Measurements from ENCODE around the gene BTN1A1. TPM values are rescaled to one million over a fixed set of nuclear protein-coding genes. Genes with fewer than 3 reads are reported as not detected.

BTN1A1 gene
- total and polyA plus RNA-seq, 4 donors, result 0.08 to 0.11 (median 0.11) TPM; not detected in 1

DNA sequence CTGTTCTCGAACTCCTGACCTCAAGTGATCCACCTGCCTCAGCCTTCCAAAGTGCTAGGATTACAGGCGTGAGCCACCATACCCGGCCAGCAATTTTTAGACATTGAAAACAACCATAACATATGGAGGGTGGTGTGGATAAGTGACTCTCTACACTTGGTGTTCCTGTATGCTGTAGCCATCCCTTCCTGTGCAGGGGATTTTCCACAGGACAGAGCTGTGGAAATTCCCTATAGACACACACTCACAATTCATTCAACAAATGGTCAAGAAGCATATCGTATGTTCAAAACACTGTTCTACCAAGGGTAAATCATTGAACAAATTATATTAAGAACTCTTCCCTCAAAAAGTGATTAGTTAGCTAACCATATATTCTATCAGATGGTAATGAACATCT lies 36.1 kb upstream of the BTN1A1 start:
- Histone ChIP-seq H3K27ac (ENCODE audit: low read depth, low read length) (no peak overlapping the region), H3K9me3 (ENCODE audit: control insufficient read depth, insufficient read depth, low read length) (no peaks in the 10 kb centered on the region), H3K27me3 (ENCODE audit: control insufficient read depth, insufficient read depth, low read length) (no peaks in the 10 kb centered on the region), H3K4me1 (ENCODE audit: control insufficient read depth, insufficient read depth, low read length) (peaks cover 16% of the 10 kb centered on the region), H3K36me3 (ENCODE audit: control insufficient read depth, insufficient read depth, low read length) (peaks cover 49% of the 10 kb centered on the region), H3K4me3 (ENCODE audit: low read depth, low read length) (no peak overlapping the region)
- no CpG with 5 or more reads among the region's 4 CpGs for WGBS (ENCODE audit: insufficient coverage)
- no peak for DNase-seq (ENCODE audit: low read depth in 4 of 6, low spot score in 6 of 6)

DNA sequence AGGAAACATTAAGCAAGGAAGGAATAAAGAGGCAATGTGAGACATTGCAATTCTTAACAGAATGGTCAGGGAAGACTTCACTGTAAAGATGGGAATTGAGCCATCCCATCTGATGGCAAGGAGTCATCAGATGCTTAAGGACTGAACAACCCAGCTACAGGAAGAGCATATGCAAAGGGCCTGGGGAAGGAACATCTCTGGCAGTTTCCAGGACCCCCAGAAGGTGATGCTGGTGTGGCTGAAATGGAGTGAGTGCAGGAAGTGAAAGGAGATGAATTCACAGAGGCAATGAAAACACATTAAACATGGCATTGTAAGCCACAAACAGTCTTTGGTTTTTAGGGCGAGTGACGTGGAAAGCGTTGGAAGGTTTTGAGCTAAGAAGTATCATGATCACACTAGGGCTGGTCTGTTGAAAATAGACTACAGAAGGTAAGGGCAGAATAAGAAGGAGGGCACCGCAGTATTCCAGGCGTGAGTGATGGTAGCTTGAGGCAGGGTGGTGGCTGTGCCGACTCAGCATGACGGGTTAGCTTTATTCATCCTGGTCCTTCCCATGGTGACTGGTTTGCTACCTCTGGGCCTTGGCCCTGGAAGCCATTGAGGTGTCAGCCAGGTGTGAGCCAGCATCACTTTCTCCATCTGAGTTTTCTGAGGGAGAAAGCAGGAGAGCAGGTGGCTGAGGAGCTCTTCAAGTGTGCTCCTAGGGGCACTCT lies 35.5 kb upstream of the BTN1A1 start:
- peaks cover 10% of the 10 kb centered on the region for H3K4me1 ChIP-seq (ENCODE audit: control insufficient read depth, insufficient read depth, low read length)
- no peak overlapping the region for H3K27ac ChIP-seq (ENCODE audit: low read depth, low read length)
- no peak for DNase-seq (ENCODE audit: low read depth in 4 of 6, low spot score in 6 of 6)
- peaks cover 47% of the 10 kb centered on the region for H3K36me3 ChIP-seq (ENCODE audit: control insufficient read depth, insufficient read depth, low read length)
- H3K27me3 ChIP-seq (ENCODE audit: control insufficient read depth, insufficient read depth, low read length), result no peaks in the 10 kb centered on the region
- WGBS (ENCODE audit: insufficient coverage), result 98% methylated on average over 7 of the region's 7 CpGs
- H3K9me3 ChIP-seq (ENCODE audit: control insufficient read depth, insufficient read depth, low read length), result no peaks in the 10 kb centered on the region
- no peak overlapping the region for H3K4me3 ChIP-seq (ENCODE audit: low read depth, low read length)

GRCh38 chr6:26465776-26466175 lies 34.3 kb upstream of the BTN1A1 start:
- no peaks in the 10 kb centered on the region for H3K4me1 ChIP-seq (ENCODE audit: control insufficient read depth, insufficient read depth, low read length)

DNA sequence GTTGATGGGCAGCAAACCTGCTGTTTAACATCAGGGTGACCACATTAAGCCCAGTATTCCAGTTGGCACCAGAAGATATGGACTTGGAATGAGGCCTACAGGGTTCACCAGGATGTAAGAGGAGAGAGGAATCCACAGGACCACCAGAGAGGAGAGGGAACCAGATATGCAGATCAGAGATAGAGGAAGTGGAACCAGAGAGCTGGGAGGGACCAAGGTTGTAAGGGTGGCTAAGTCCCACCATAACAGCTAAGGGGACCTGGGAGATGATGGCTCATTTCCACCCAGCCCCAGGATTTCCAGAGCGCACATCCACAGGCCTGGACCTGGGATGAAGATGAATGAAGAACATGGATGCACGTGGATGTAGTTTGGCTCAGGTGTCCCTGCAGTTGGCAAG lies 31.3 kb upstream of the BTN1A1 start:
- no peak overlapping the region for H3K27ac ChIP-seq (ENCODE audit: low read depth, low read length)
- H3K36me3 ChIP-seq (ENCODE audit: control insufficient read depth, insufficient read depth, low read length), result peaks cover 38% of the 10 kb centered on the region
- no peak overlapping the region for H3K4me3 ChIP-seq (ENCODE audit: low read depth, low read length)
- H3K9me3 ChIP-seq (ENCODE audit: control insufficient read depth, insufficient read depth, low read length), result no peaks in the 10 kb centered on the region
- 97% methylated on average over 2 of the region's 2 CpGs for WGBS (ENCODE audit: insufficient coverage)
- DNase-seq (ENCODE audit: low read depth in 4 of 6, low spot score in 6 of 6), result no peak
- H3K27me3 ChIP-seq (ENCODE audit: control insufficient read depth, insufficient read depth, low read length), result no peaks in the 10 kb centered on the region
- no peaks in the 10 kb centered on the region for H3K4me1 ChIP-seq (ENCODE audit: control insufficient read depth, insufficient read depth, low read length)

More at GRCh38 chr6:26465776-26466175, 34.3 kb upstream of the BTN1A1 start:
- Histone ChIP-seq H3K9me3 (ENCODE audit: control insufficient read depth, insufficient read depth, low read length) (no peaks in the 10 kb centered on the region), H3K36me3 (ENCODE audit: control insufficient read depth, insufficient read depth, low read length) (peaks cover 47% of the 10 kb centered on the region), H3K27me3 (ENCODE audit: control insufficient read depth, insufficient read depth, low read length) (no peaks in the 10 kb centered on the region), H3K4me3 (ENCODE audit: low read depth, low read length) (no peak overlapping the region), H3K27ac (ENCODE audit: low read depth, low read length) (no peak overlapping the region)
- 100% methylated on average over 2 of the region's 3 CpGs for WGBS (ENCODE audit: insufficient coverage)
- DNase-seq (ENCODE audit: low read depth in 4 of 6, low spot score in 6 of 6), result no peak

GRCh38 chr6:26470643-26471042 lies 29.5 kb upstream of the BTN1A1 start:
- H3K9me3 ChIP-seq (ENCODE audit: control insufficient read depth, insufficient read depth, low read length), result no peaks in the 10 kb centered on the region
- WGBS (ENCODE audit: insufficient coverage), result 96% methylated on average over 3 of the region's 4 CpGs
- no peaks in the 10 kb centered on the region for H3K27me3 ChIP-seq (ENCODE audit: control insufficient read depth, insufficient read depth, low read length)
- H3K27ac ChIP-seq (ENCODE audit: low read depth, low read length), result no peak overlapping the region
- H3K36me3 ChIP-seq (ENCODE audit: control insufficient read depth, insufficient read depth, low read length), result peaks cover 22% of the 10 kb centered on the region
- peaks cover 8% of the 10 kb centered on the region for H3K4me1 ChIP-seq (ENCODE audit: control insufficient read depth, insufficient read depth, low read length)
- H3K4me3 ChIP-seq (ENCODE audit: low read depth, low read length), result no peak overlapping the region
- no peak for DNase-seq (ENCODE audit: low read depth in 4 of 6, low spot score in 6 of 6)

GRCh38 chr6:26471970-26472369 lies 28.1 kb upstream of the BTN1A1 start:
- no peak for DNase-seq (ENCODE audit: low read depth in 4 of 6, low spot score in 6 of 6)
- Histone ChIP-seq H3K27me3 (ENCODE audit: control insufficient read depth, insufficient read depth, low read length) (no peaks in the 10 kb centered on the region), H3K9me3 (ENCODE audit: control insufficient read depth, insufficient read depth, low read length) (no peaks in the 10 kb centered on the region), H3K36me3 (ENCODE audit: control insufficient read depth, insufficient read depth, low read length) (peaks cover 22% of the 10 kb centered on the region), H3K27ac (ENCODE audit: low read depth, low read length) (no peak overlapping the region), H3K4me1 (ENCODE audit: control insufficient read depth, insufficient read depth, low read length) (peaks cover 8% of the 10 kb centered on the region), H3K4me3 (ENCODE audit: low read depth, low read length) (no peak overlapping the region)

- no peaks in the 10 kb centered on the region for H3K9me3 ChIP-seq (ENCODE audit: control insufficient read depth, insufficient read depth, low read length)
- H3K4me3 ChIP-seq (ENCODE audit: low read depth, low read length), result no peak overlapping the region
- H3K27ac ChIP-seq (ENCODE audit: low read depth, low read length), result no peak overlapping the region
- 98% methylated on average over 4 of the region's 4 CpGs for WGBS (ENCODE audit: insufficient coverage)
- peaks cover 11% of the 10 kb centered on the region for H3K4me1 ChIP-seq (ENCODE audit: control insufficient read depth, insufficient read depth, low read length)
- DNase-seq (ENCODE audit: low read depth in 4 of 6, low spot score in 6 of 6), result no peak
- peaks cover 21% of the 10 kb centered on the region for H3K36me3 ChIP-seq (ENCODE audit: control insufficient read depth, insufficient read depth, low read length)
- H3K27me3 ChIP-seq (ENCODE audit: control insufficient read depth, insufficient read depth, low read length), result no peaks in the 10 kb centered on the region
Measured at GRCh38 chr6:26472549-26473290, 27.4 kb upstream of the BTN1A1 start.

DNA sequence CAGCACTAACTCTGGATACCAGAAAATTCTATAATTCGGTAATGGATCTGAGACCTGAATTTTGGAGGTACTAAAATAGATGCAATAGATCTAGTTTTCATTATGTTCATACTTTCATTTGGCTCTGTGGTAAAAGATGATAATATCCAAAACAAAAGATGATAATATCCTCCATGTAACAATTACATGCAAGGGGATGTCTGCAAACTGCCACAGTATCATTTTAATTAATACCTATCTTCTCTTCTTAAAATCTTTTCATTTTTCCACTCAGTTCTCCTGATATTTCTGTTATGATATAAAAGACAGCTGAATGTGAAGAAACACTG lies 26.7 kb upstream of the BTN1A1 start:
- Histone ChIP-seq H3K27ac (ENCODE audit: low read depth, low read length) (peak overlapping the region; percentile 94), H3K36me3 (ENCODE audit: control insufficient read depth, insufficient read depth, low read length) (peaks cover 14% of the 10 kb centered on the region), H3K9me3 (ENCODE audit: control insufficient read depth, insufficient read depth, low read length) (no peaks in the 10 kb centered on the region), H3K4me1 (ENCODE audit: control insufficient read depth, insufficient read depth, low read length) (peaks cover 11% of the 10 kb centered on the region), H3K4me3 (ENCODE audit: low read depth, low read length) (peak overlapping the region; percentile 47), H3K27me3 (ENCODE audit: control insufficient read depth, insufficient read depth, low read length) (no peaks in the 10 kb centered on the region)
- DNase-seq (ENCODE audit: low read depth in 4 of 6, low spot score in 6 of 6), result no peak
- no CpG with 5 or more reads among the region's 1 CpG for WGBS (ENCODE audit: insufficient coverage)

- peak overlapping the region; percentile 94 for H3K27ac ChIP-seq (ENCODE audit: low read depth, low read length)
- no peaks in the 10 kb centered on the region for H3K27me3 ChIP-seq (ENCODE audit: control insufficient read depth, insufficient read depth, low read length)
- peak; percentile 59 to 95 (median 82) for DNase-seq (ENCODE audit: low read depth in 4 of 6, low spot score in 6 of 6)
- WGBS (ENCODE audit: insufficient coverage), result 25% methylated on average over 3 of the region's 12 CpGs
- H3K9me3 ChIP-seq (ENCODE audit: control insufficient read depth, insufficient read depth, low read length), result no peaks in the 10 kb centered on the region
- H3K4me1 ChIP-seq (ENCODE audit: control insufficient read depth, insufficient read depth, low read length), result peaks cover 11% of the 10 kb centered on the region
- H3K4me3 ChIP-seq (ENCODE audit: low read depth, low read length), result peak overlapping the region; percentile 47
- H3K36me3 ChIP-seq (ENCODE audit: control insufficient read depth, insufficient read depth, low read length), result peaks cover 10% of the 10 kb centered on the region
Measured at GRCh38 chr6:26473758-26474438, 26.2 kb upstream of the BTN1A1 start.

All from spinal cord (tissue), 10 donors.